EL (cell line): ENCODE results near the gene SSTR5.

ENCODE experiments used
- DNase-seq: peaks from one replicate; pipeline ENCODE4 v3.0.0-alpha.2; 2016

Gene SSTR5

GRCh38 chr16:1093284-1094123 lies 21.0 kb downstream of the SSTR5 start:
- peak; percentile 11 for DNase-seq

- DNase-seq, result no peak
These were observed 21.6 kb downstream of the SSTR5 start for GRCh38 chr16:1094124-1094479.

DNA sequence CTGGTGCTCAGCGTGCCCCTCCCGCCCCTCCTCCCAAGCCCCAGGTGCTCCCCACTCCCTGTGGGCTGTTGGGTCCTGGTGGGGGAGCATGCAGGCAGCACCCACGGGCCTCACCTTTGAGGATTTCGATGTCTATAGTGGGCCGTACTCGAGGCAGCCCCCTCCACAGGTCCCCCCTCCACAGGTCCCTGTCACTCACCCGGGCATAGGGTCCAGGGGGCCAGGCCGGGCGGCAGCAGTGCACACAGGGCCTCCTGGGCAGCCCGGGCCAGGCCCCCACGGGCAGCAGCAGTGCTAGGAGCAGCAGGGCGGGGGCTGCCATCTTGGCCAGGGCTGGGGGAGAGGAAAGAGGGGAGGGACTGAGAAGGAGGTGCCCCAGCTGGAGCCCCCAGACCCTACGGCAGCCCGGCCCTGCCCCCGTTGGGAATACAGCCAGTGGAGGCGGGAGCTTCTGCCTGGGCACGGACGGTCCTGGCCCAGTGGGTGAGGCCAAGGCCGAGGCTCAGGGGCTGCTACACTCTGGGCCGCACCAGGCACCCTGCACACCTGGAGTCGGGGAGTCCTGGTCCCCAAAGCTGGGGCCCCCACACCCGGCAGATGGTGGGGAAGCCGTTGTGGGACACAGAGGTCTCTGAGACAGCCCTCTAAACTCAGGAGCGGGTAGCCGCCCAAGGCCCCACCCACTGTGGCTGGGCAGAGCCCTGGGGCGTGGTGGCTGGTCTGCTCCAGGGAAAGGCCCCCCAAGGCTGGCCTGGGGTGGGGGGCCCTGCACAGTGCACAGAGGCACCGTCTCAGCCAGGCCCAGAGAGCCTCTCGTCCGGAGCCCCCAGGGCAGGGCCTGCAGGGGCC lies 22.3 kb downstream of the SSTR5 start:
- no peak for DNase-seq

GRCh38 chr16:1095450-1096168 lies 23.1 kb downstream of the SSTR5 start:
- DNase-seq, result no peak

DNA sequence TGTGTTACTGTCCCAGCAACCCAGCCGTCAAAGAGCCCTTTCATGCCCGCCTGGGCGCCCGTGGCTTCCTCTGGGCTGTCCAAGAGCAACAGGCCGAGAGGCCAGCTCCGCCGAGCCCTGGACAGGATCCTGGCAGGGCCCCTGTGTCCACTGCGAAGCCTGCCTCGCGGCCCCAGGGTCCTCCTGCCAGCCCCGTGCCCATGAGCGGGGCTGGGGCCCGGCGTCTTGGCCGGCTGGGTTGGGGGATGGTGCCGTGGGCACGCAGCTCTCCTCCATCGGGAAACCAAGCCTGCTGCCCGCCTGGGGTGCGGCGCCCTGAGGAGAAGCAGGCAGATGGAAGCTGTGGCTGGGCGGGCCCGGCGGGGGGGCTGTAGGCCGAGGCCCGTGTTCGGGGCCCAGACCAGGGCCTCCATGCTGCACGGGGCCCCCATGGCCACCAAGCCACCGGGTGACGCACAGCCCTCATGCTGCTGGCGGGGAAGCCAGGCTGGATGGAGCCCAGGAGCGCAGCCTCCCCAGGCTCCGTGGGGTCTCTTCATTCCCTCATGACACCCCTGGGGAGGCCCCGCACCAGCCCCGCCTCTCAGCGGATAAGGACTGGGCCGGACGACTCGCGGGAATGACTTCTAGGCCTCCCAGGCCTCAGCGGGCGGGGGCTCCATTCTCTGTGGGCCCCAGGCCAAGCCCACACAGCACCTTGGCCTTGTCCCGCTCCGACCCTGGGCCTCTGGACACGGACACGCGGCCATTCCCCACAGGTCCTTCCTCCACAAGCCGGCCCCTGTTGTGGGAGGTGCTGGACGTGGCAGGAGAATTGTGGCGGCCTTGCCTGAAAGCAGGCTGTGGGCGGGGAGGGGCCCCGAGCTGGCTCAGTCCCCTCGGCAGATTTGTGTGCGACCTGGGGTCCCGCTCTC lies 23.9 kb downstream of the SSTR5 start, which contains the start of gene C1QTNF8:
Gene C1QTNF8, minus strand, starts transcription at position 76 of the 914 bp plus-strand sequence. CDS start 1,322 bp downstream, outside the sequence.
- DNase-seq, result no peak

DNA sequence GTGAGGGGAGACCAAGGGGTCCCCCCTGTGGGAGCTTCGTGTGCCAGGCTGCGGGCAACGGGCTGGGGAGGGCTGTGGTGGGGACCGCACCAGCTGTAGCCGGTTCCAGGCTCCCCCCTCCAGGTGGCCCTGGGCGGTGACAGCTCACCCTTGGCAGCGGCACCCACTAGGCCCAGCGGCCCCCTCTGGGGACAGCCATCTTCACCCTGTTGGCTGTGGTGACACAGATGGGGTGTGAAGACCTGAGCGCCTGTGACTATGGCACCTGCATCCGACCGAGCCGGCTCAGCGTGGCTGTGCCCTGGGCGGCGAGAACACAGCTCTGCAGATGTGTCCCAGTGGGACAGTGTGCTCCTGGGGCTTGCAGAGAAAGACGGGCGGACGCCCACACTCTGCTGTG lies 24.6 kb downstream of the SSTR5 start:
- DNase-seq, result no peak

- DNase-seq, result no peak
These were observed 25.3 kb downstream of the SSTR5 start for GRCh38 chr16:1097800-1098199.

GRCh38 chr16:1098266-1098991 lies 25.9 kb downstream of the SSTR5 start:
- no peak for DNase-seq

DNA sequence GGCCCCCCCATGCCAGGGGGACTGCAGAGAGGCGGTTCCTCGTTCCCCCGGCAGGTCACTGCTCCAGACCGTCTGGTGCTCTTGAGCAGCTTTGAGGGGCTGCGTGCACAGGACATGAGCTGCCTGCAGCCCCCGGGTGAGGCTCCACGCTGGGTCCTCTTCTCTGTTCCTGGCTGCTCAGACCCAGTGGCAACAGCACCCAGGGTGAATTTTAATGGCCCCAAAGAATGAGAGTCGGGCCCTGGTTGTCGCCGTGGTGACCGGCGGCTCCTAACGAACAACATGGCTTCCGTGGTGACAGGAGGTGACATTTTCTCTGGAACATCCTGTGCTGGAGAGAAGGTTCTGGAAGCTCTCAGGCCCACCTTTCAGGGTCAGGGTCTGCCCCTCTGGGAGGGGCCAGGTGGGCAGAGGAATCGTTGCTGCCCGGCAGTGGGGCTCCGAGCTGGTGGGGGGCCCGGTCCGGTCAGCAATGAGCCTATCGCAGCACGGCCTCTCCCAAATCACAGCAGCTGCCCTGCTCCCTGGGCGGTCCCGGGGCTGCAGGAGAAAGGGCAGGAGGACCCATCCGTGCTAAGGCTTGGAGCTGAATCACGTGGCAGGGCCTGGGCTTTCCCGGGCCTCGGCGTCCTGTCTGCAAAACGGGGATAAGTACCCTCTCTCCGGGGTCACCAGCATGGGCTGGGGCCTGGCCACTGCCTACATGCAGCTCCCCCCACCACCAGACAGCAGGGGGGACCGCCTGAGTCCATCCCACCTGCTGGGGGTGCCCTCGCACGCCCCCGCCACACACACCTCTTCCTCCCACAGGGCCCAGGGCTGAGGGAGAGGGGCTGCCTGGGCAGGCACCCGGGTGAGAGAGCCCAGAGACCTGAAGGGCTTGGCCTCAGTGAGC lies 26.9 kb downstream of the SSTR5 start:
- no peak for DNase-seq

DNA sequence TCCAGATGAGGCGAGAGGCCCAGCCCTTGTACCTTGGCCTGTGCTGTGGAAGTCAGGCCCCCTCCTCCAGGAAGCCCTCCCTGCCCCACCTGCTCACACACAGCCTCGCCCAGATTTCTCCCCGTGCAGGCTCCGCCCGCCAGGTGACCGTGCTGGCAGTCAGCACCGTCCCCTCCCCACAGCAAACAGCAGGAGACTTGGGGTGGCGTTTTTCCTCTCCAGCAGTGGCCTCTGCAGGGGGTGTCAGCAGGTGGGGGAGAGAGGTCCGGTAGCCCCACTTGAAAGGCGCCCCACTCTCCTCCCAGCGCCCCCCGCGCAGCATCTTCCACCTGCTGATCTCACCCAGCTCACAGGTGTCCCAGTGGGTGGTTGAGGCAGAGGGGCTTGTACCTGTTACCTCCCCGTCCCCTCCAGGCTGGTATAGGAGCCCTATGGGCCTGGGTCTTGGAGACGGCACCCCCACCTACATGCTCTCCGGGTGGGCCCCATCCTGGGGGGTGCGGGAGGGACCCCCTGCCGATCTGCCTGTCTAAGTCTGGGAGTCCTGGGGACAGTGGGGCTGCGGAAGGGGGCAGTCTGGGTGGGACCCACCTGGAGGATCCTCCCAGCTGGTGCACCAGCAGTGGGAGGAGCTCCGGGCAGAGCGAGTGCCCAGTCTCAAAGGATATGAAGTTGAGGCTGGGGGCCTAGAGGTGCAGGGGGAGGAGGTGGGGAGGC lies 27.7 kb downstream of the SSTR5 start:
- DNase-seq, result no peak

DNA sequence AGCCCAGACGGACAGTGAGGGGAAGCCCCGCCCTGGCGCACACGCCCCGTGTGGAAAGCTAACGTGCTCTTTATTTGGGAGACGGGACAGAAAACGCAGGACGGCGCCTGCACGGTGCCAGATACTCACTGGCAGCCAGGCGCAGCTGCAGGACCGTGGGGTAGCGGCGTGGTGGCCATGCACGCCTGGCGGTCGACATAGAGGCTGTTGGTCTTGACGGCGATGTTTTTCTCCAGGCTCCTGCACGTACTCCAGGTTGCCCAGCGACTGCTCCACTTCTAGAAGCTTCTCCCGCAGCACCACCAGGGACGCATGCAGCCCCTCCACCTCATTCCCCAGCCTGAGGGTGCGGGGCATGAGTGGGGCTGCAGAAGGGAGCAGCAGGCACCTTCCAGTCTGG lies 28.6 kb downstream of the SSTR5 start:
- DNase-seq, result no peak

- no peak for DNase-seq
These were observed 29.2 kb downstream of the SSTR5 start for GRCh38 chr16:1101573-1102332.

DNA sequence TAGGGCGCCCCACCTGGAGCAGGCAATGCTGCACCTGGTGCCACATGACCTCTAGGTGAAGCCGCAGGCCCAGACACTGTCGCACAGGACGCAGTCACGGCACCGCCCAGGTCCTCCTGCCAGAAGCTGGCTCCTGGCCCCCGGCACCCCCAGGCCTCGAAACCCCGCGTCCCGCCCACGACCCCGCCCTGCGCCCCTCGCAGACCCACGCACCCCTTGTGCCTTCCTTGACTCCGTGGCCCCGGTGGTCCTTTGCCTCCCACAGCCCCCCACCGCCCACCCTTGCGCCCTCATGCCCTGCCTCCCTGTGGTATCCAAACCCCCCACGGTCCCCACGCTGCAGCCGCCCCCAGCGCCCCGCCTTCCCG lies 29.8 kb downstream of the SSTR5 start:
- DNase-seq, result no peak

DNA sequence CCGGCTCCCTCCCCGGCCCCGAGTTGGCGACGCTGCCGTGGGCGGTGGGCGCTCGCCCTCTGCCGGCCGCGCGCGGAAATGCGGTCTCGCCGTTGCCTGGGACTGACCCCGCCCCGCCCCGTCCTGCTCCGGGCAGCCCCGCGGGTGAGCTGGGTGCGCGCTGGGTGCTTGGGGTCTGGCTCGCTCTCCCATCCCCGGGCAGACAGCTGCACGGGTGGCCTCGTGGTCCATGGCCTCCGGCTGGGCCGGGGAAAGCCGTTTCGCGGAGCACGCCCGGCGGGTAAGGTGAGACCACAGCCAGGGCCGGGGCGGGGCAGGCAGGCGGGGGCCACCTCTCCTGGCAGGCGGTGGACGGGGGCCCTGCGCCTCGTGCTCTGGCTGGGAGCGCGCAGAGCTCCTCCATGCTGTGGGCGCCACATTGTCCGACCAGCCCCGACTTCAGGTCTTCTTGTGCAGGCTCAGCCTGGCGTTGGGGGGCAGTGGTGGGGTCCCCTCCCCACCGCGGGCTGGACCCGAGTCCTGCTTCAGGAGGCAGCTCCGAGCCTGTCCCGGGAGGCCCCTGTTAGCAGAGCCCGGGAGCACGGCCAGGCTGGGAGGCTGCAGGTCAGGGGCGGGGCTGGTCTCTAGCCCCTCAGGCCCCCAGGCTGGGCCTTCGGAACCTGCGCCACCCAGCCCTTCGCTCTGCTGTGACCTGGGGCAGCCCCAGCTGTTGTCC lies 30.5 kb downstream of the SSTR5 start:
- DNase-seq, result peak; percentile 28

- no peak for DNase-seq
These were observed 31.1 kb downstream of the SSTR5 start for GRCh38 chr16:1103636-1103980.

DNA sequence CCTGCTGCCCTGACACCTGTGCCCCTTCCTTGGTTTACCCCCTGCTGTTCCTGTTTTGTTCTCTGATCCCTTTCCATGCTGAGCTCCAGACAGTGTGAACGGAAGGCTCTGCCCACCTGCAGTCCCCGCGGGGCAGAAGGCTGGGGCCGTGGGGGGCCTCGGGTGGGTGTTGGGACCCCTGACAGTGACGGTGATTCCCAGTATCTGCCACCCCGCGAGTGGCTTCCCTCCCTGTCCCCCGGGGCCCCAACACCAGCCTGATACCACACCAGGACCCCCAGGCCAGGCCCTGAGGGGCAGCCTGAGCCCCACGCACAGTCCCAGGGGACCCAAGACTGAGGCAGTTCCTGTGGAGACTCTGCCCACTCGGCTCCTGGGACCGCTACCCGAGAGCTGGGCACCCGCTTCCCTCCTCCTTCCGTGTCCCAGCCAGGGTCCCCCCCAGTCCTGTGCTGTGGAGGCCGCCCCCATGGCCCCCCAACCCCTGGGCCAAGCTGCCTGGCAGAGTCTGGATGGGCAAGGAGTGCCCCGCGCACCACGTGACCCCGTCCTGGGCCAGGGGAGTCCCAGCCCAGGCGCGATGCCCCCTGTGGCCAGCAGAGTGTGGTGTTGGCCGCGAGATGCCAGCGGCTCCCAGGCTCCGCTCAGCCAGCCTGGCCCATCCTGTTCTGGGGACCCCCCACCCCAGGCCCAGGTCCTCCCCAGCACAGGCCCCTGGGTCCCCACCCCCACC lies 33.5 kb downstream of the SSTR5 start:
- DNase-seq, result peak; percentile 55

DNA sequence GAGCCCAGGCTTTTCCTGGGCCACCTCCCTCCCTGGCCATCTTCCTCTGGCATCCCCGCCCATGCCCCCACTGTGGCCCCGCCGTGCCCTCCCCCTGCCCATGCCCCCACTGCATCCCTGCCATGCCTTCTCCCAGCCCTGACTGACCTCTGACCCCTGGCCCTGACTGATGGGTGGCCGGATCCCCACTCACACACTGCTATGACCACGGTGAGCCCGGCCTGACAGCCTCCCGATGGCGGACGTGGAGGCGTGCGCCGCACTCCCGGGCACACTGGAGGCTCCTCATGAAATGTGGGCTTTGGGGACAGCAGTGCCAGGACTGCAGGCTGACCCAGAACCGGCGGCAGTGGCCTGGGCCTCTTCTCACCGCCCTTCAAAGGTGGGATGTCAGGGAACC lies 34.1 kb downstream of the SSTR5 start:
- DNase-seq, result no peak

GRCh38 chr16:1107141-1107540 lies 34.6 kb downstream of the SSTR5 start:
- no peak for DNase-seq
